ENCODE measurements around the gene CSNK1G3.

Gene CSNK1G3

DNA sequence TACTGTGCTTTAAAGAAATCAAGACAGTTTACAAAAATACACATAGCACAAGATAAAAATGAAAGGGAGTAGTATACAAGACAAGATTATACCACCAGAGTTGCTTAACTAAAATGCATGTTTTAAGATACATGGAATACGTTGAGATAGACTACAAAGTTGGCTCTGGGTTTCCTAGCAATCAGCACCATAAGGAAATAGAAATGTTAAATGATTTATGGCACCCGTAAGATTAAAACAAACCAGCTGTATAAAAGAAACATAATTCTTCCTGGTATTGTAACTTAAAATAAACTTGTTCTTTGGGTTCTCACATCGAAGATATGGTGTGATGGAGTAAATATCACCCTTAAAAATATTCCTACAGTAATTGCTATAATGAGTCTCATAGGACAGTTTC, 9.9 kb upstream of the CSNK1G3 start:
- no peak overlapping the region for H3K27ac Mint-ChIP-seq
- no peaks in the 10 kb centered on the region for H3K27me3 Mint-ChIP-seq
- H3K4me1 Mint-ChIP-seq, result peaks cover 5% of the 10 kb centered on the region
- no peaks in the 10 kb centered on the region for H3K36me3 Mint-ChIP-seq
- H3K4me3 Mint-ChIP-seq, result no peak overlapping the region
- no peaks in the 10 kb centered on the region for H3K9me3 Mint-ChIP-seq

GRCh38 chr5:123503299-123503698, 8.7 kb upstream of the CSNK1G3 start:
- H3K4me3 Mint-ChIP-seq, result no peak overlapping the region
- no peaks in the 10 kb centered on the region for H3K27me3 Mint-ChIP-seq
- peak overlapping the region; percentile 20 for H3K27ac Mint-ChIP-seq
- no peaks in the 10 kb centered on the region for H3K9me3 Mint-ChIP-seq
- peaks cover 5% of the 10 kb centered on the region for H3K4me1 Mint-ChIP-seq
- H3K36me3 Mint-ChIP-seq, result no peaks in the 10 kb centered on the region

DNA sequence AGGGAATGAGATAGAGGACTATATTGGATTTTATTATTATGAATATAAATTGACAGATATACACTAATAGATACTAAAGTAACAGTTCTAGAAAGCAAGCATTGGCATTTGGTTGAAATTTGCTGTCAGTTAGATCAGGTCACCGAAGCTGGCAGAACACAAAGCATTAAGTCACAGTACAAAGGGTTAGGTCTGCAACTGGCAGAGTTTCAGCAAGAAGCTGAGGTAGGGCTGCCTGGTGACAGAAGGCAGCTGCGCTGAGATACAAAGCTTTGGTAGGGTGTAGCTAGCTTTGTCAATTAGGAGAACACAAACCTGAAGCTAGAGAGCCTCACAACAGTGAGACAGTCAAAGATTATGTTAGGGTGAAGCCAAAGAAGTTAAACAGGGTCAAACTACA, 6.3 kb upstream of the CSNK1G3 start:
- H3K4me1 Mint-ChIP-seq, result peaks cover 6% of the 10 kb centered on the region
- H3K27me3 Mint-ChIP-seq, result no peaks in the 10 kb centered on the region
- H3K4me3 Mint-ChIP-seq, result no peak overlapping the region
- H3K36me3 Mint-ChIP-seq, result no peaks in the 10 kb centered on the region
- no peaks in the 10 kb centered on the region for H3K9me3 Mint-ChIP-seq
- H3K27ac Mint-ChIP-seq, result no peak overlapping the region

- H3K4me1 Mint-ChIP-seq, result peaks cover 21% of the 10 kb centered on the region
- no peak overlapping the region for H3K27ac Mint-ChIP-seq
- no peaks in the 10 kb centered on the region for H3K9me3 Mint-ChIP-seq
- H3K27me3 Mint-ChIP-seq, result no peaks in the 10 kb centered on the region
- no peaks in the 10 kb centered on the region for H3K36me3 Mint-ChIP-seq
- no peak overlapping the region for H3K4me3 Mint-ChIP-seq
Measured at GRCh38 chr5:123508441-123508840, 3.5 kb upstream of the CSNK1G3 start.

DNA sequence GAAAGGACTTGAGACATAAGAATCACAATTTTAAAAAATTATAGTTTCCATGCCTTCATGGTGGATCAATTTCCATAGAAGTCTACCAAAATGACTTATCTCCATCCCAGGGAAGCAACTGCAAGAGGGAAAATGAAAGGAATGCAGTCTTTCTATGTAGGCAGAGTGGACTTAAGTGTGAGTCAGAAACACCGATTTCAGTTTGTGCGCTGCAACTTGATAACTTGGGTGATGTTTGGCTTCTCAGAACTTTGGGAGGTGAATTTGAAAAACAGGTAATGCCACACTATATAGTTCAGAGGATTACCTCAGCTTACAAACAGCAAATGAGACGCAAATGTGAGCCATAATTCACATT, 708 bp upstream of the CSNK1G3 start:
- Mint-ChIP-seq H3K27ac (peak overlapping the region; percentile 97), H3K4me3 (peak overlapping the region; percentile 98), H3K4me1 (peaks cover 45% of the 10 kb centered on the region), H3K27me3 (no peaks in the 10 kb centered on the region), H3K9me3 (no peaks in the 10 kb centered on the region), H3K36me3 (peaks cover 3% of the 10 kb centered on the region)

DNA sequence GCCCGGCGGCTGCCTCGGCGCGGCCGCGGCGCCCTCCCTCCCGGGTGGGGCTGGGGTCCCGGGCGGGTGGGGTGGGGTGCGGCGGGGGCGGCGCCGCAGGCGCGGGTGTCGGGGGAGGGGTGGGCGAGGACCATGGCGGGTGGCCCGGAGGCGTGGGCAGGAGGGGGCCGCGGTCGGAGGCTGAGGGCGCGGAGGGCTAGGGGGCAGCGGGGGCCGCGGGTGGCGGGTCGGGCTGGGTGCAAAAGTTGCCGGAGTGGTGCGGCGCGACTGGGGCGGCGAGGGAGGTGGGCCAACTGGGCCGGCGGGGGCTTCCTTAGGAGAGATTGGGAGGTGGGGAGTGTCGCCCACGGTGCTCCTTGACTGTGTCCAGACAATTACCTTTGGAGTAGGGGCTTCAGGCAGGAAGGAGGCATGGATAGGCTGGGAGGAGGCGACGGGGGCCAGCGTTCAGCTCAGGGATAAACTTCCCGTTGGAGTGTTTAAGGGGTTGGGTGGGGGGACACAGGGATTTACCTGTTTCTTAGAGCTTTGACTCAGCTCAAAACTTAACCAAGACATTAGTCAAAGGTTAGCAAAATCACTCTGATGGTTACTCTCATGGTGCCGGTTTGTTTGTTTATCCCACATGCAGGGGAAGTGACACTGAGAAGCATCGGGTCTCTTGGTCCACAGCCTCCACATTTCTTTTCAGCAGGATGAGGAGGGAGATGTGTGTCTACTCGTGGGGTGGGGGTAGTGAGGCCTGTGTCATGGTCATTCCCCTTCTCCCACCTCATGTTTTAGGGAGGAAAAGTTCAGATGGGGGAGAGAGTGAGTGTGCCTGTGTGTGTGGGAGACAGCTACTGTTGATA, 859 bp downstream of the CSNK1G3 start:
- H3K27ac Mint-ChIP-seq, result peak overlapping the region; percentile 94
- H3K9me3 Mint-ChIP-seq, result no peaks in the 10 kb centered on the region
- H3K4me1 Mint-ChIP-seq, result peaks cover 59% of the 10 kb centered on the region
- H3K27me3 Mint-ChIP-seq, result no peaks in the 10 kb centered on the region
- peaks cover 3% of the 10 kb centered on the region for H3K36me3 Mint-ChIP-seq
- peak overlapping the region; percentile 94 for H3K4me3 Mint-ChIP-seq

DNA sequence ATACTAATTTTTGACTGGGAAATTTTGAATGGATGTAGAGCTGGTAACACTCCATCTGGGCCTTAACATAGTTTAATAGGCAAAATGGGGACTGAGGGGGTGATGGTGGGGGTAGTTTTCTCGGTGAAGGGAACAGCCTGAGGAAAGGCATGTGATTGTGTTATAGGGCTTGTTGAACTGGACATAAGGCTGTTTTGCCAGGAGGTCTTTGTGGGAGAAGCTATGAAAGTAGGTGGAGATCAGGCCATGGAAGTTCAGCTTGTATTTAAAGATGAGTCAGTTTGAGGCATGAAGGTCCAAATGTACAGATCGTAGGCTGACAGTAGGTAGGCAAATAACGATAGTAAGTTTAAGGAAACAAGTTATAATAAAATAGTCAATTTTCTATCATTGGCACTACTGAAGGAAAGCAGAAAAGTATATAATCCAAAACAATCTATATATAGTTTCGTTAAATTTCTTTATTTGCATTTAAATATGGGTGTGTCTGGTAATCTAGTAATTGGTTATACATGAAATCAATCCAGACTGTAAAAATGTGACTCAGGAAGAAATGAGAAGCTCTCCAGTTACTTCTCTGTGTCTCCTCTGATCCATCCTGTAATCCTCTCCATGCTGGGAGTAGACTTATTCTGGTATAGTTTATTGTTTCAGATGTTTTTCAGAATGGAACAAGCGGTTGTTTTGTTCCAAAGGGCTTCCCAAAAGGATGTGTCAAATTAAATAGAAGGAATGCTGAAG, 2.8 kb downstream of the CSNK1G3 start:
- peak overlapping the region; percentile 20 for H3K27ac Mint-ChIP-seq
- peak overlapping the region; percentile 57 for H3K4me3 Mint-ChIP-seq
- H3K4me1 Mint-ChIP-seq, result peaks cover 74% of the 10 kb centered on the region
- peaks cover 6% of the 10 kb centered on the region for H3K36me3 Mint-ChIP-seq
- H3K27me3 Mint-ChIP-seq, result no peaks in the 10 kb centered on the region
- H3K9me3 Mint-ChIP-seq, result no peaks in the 10 kb centered on the region

GRCh38 chr5:123515904-123516303, 3.9 kb downstream of the CSNK1G3 start:
- Mint-ChIP-seq H3K27ac (peak overlapping the region; percentile 37), H3K36me3 (peaks cover 6% of the 10 kb centered on the region), H3K4me3 (peak overlapping the region; percentile 42), H3K9me3 (no peaks in the 10 kb centered on the region), H3K27me3 (no peaks in the 10 kb centered on the region), H3K4me1 (peaks cover 80% of the 10 kb centered on the region)

DNA sequence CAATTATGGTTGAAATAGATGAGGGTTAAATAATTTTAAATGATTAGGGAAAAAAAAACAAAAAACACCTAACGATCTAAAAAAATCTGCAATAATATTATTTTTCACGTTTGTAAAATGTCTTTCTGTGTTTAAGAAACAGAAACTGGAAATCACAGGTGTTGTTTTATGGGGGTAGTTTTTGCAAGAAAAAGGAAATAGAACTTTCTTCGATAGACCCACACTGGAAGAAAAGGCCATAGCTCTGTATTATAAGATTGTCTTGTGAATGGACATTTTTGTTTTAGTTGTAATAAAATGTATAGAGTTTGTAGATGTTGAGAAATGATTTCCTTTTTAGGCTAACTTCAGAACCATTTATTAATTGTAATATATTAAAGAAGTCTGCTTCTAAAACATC, 5.5 kb downstream of the CSNK1G3 start:
- no peak overlapping the region for H3K4me3 Mint-ChIP-seq
- H3K9me3 Mint-ChIP-seq, result no peaks in the 10 kb centered on the region
- peaks cover 76% of the 10 kb centered on the region for H3K4me1 Mint-ChIP-seq
- H3K36me3 Mint-ChIP-seq, result peaks cover 6% of the 10 kb centered on the region
- no peak overlapping the region for H3K27ac Mint-ChIP-seq
- H3K27me3 Mint-ChIP-seq, result no peaks in the 10 kb centered on the region

DNA sequence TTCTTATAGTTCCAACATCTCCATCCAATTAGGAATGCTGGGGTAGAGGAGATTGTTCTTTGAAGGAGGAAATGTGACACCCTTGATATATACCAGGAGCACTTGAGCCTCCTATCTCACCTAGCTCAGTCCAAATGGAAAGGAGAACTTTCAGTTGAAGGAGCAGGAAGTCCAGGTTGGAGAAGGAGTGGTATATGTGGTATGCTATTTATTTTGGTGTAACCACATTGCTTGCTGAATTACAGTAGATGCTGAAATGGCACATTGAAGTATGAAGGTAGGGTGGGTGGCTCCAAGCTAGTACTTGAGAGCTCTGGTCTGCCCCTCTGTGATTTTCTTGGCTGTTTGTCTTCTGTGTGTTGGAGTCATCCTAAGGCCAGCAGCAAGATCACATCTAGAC, 6.1 kb downstream of the CSNK1G3 start:
- peak overlapping the region; percentile 17 for H3K4me3 Mint-ChIP-seq
- peaks cover 6% of the 10 kb centered on the region for H3K36me3 Mint-ChIP-seq

DNA sequence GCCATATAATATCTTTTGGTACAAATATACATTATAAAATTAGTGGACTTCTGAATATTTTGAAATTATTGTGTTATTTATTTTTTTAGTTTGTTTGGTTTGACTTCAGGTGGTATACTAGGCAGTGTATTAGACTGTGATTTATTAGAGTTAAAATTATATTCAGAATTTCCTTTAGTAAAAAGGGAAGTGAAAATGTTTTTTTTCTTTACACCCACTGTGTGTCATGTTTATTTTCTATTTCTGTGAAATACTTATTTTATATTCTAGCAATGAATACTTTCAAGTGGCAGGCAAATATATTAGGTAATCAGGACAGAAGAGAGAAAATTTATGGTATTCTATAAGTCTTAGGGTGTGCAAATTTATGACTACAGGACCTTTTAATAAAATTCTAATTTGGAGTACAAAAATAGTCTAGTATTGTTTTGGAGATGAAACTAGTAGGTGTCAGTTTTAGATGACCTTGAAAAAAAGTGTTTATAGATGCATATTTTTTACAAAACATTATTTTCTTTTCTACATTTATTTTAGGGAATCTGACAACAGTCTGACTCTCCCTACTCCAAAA, 8.8 kb downstream of the CSNK1G3 start:
- no peak overlapping the region for H3K4me3 Mint-ChIP-seq

More for the DNA sequence above, 6.1 kb downstream of the CSNK1G3 start:
- Mint-ChIP-seq H3K4me1 (peaks cover 79% of the 10 kb centered on the region), H3K27ac (no peak overlapping the region), H3K9me3 (no peaks in the 10 kb centered on the region), H3K27me3 (no peaks in the 10 kb centered on the region)

GRCh38 chr5:123524146-123524545, 12.2 kb downstream of the CSNK1G3 start:
- Mint-ChIP-seq H3K9me3 (no peaks in the 10 kb centered on the region), H3K4me1 (peaks cover 72% of the 10 kb centered on the region), H3K27me3 (no peaks in the 10 kb centered on the region), H3K4me3 (no peak overlapping the region), H3K36me3 (peaks cover 2% of the 10 kb centered on the region), H3K27ac (no peak overlapping the region)

More for the DNA sequence above, 8.8 kb downstream of the CSNK1G3 start:
- Mint-ChIP-seq H3K9me3 (no peaks in the 10 kb centered on the region), H3K27me3 (no peaks in the 10 kb centered on the region), H3K4me1 (peaks cover 73% of the 10 kb centered on the region), H3K27ac (no peak overlapping the region), H3K36me3 (peaks cover 5% of the 10 kb centered on the region)

GRCh38 chr5:123527190-123527589, 15.2 kb downstream of the CSNK1G3 start:
- Mint-ChIP-seq H3K27me3 (no peaks in the 10 kb centered on the region), H3K4me1 (peaks cover 76% of the 10 kb centered on the region), H3K4me3 (no peak overlapping the region), H3K27ac (no peak overlapping the region), H3K36me3 (peaks cover 2% of the 10 kb centered on the region), H3K9me3 (no peaks in the 10 kb centered on the region)

GRCh38 chr5:123528065-123528464, 16.1 kb downstream of the CSNK1G3 start:
- Mint-ChIP-seq H3K27ac (no peak overlapping the region), H3K4me3 (no peak overlapping the region), H3K9me3 (no peaks in the 10 kb centered on the region), H3K36me3 (peaks cover 2% of the 10 kb centered on the region), H3K4me1 (peaks cover 80% of the 10 kb centered on the region), H3K27me3 (no peaks in the 10 kb centered on the region)

GRCh38 chr5:123528878-123529277, 16.9 kb downstream of the CSNK1G3 start:
- Mint-ChIP-seq H3K27ac (no peak overlapping the region), H3K4me3 (no peak overlapping the region), H3K27me3 (no peaks in the 10 kb centered on the region), H3K9me3 (no peaks in the 10 kb centered on the region), H3K4me1 (peaks cover 76% of the 10 kb centered on the region), H3K36me3 (peaks cover 2% of the 10 kb centered on the region)

- H3K9me3 Mint-ChIP-seq, result no peaks in the 10 kb centered on the region
- no peak overlapping the region for H3K4me3 Mint-ChIP-seq
- no peaks in the 10 kb centered on the region for H3K27me3 Mint-ChIP-seq
- peaks cover 77% of the 10 kb centered on the region for H3K4me1 Mint-ChIP-seq
- H3K36me3 Mint-ChIP-seq, result peaks cover 3% of the 10 kb centered on the region
- no peak overlapping the region for H3K27ac Mint-ChIP-seq
Measured at GRCh38 chr5:123530728-123531127, 18.8 kb downstream of the CSNK1G3 start.

All from activated naive CD4-positive, alpha-beta T cell treated with anti-CD3 and anti-CD28 coated beads, Interleukin-2, amount 50 U/mL, for 24 hours (primary cell).